Stimulated activated CD8-positive, alpha-beta memory T cell treated with anti-CD3 and anti-CD28 coated beads, Interleukin-4, amount 100 ng/mL, for 24 hours (primary cell): ENCODE measurements around the gene IMPA2.
A peak's percentile ranks its signal among the peaks of the same experiment; 100 is the strongest.
"Not testable (repeated sequence)": the region's sequence is repeated elsewhere in the genome, so short reads cannot be mapped to it uniquely, and the experiment has no call there.

Source experiments
- DNase-seq: peaks from one replicate; pipeline ENCODE4 v3.0.0-alpha.2; 2020; ENCODE audit warnings: low read depth

The IMPA2 gene

GRCh38 chr18:11981192-11981542 lies at the start of gene IMPA2:
TSS of gene IMPA2 (plus strand) at chr18:11981507. CDS start at chr18:11981670, 163 bp downstream.
- no peak for DNase-seq

- no peak for DNase-seq
These were observed 48.9 kb upstream of the IMPA2 start for GRCh38 chr18:11932393-11932792.

- DNase-seq, result peak; percentile 50
These were observed 43.3 kb upstream of the IMPA2 start for GRCh38 chr18:11937874-11938478.

- no peak for DNase-seq
These were observed 40.4 kb upstream of the IMPA2 start for GRCh38 chr18:11940956-11941355.

- no peak for DNase-seq
These were observed 37.8 kb upstream of the IMPA2 start for GRCh38 chr18:11943551-11943950.

GRCh38 chr18:11944252-11944651 lies 37.1 kb upstream of the IMPA2 start:
- no peak for DNase-seq

GRCh38 chr18:11944786-11945185 lies 36.5 kb upstream of the IMPA2 start:
- no peak for DNase-seq

GRCh38 chr18:11945834-11946659 lies 35.3 kb upstream of the IMPA2 start:
- not testable (repeated sequence) for DNase-seq

GRCh38 chr18:11946756-11947155 lies 34.6 kb upstream of the IMPA2 start:
- no peak for DNase-seq

GRCh38 chr18:11947214-11948191 lies 33.8 kb upstream of the IMPA2 start:
- peak; percentile 22 for DNase-seq

- DNase-seq, result no peak
These were observed 32.3 kb upstream of the IMPA2 start for GRCh38 chr18:11948852-11949523.

GRCh38 chr18:11950824-11951223 lies 30.5 kb upstream of the IMPA2 start:
- no peak for DNase-seq

GRCh38 chr18:11951390-11951851 lies 29.9 kb upstream of the IMPA2 start:
- DNase-seq, result no peak

GRCh38 chr18:11953113-11953512 lies 28.2 kb upstream of the IMPA2 start:
- no peak for DNase-seq

- DNase-seq, result no peak
These were observed 25.9 kb upstream of the IMPA2 start for GRCh38 chr18:11955239-11956029.

- no peak for DNase-seq
These were observed 24.7 kb upstream of the IMPA2 start for GRCh38 chr18:11956371-11957308.

- no peak for DNase-seq
These were observed 23.7 kb upstream of the IMPA2 start for GRCh38 chr18:11957636-11958035.

- not testable (repeated sequence) for DNase-seq
These were observed 21.7 kb upstream of the IMPA2 start for GRCh38 chr18:11959651-11960050.

- no peak for DNase-seq
These were observed 20.4 kb upstream of the IMPA2 start for GRCh38 chr18:11960743-11961380.
